GM21717 (cell line): Measurements from ENCODE around the gene TMEM8B.
A peak's percentile ranks its signal among the peaks of the same experiment; 100 is the strongest.

Experiments
- ATAC-seq: cut with Tn5 transposase; IDR thresholded peaks from one replicate; pipeline ENCODE4 v1.9.1; 2021; ENCODE audit warnings: mild to moderate bottlenecking, moderate library complexity; ENCODE audit not compliant: unreplicated experiment

TMEM8B gene

GRCh38 chr9:35836595-35836994 is 7.6 kb downstream of the TMEM8B start:
- ATAC-seq = no peak

- ATAC-seq = no peak
Observed at GRCh38 chr9:35839926-35840325, 10.9 kb downstream of the TMEM8B start.

- ATAC-seq = no peak
Observed at GRCh38 chr9:35840881-35841644, 12.0 kb downstream of the TMEM8B start.

GRCh38 chr9:35841645-35841900 is 12.5 kb downstream of the TMEM8B start:
- ATAC-seq = no peak

- no peak for ATAC-seq
Observed at GRCh38 chr9:35842020-35842745, 13.2 kb downstream of the TMEM8B start.

- ATAC-seq = peak; percentile 64
Observed at GRCh38 chr9:35842795-35843194, 13.8 kb downstream of the TMEM8B start.

- no peak for ATAC-seq
Observed at GRCh38 chr9:35844628-35845270, 15.7 kb downstream of the TMEM8B start.

- no peak for ATAC-seq
Observed at GRCh38 chr9:35845824-35846771, 17.1 kb downstream of the TMEM8B start.

GRCh38 chr9:35847792-35848572 is 19.0 kb downstream of the TMEM8B start:
- peak; percentile 92 for ATAC-seq

- ATAC-seq = no peak
Observed at GRCh38 chr9:35852267-35852815, 23.3 kb downstream of the TMEM8B start.

- no peak for ATAC-seq
Observed at GRCh38 chr9:35852876-35853865, 24.1 kb downstream of the TMEM8B start.

- no peak for ATAC-seq
Observed at GRCh38 chr9:35854091-35854762, 25.2 kb downstream of the TMEM8B start.

GRCh38 chr9:35856206-35856605 is 27.2 kb downstream of the TMEM8B start:
- ATAC-seq = no peak

GRCh38 chr9:35856882-35857281 is 27.9 kb downstream of the TMEM8B start:
- ATAC-seq = no peak

- ATAC-seq = no peak
Observed at GRCh38 chr9:35858458-35858857, 29.4 kb downstream of the TMEM8B start.

GRCh38 chr9:35859310-35859989 is 30.4 kb downstream of the TMEM8B start:
- ATAC-seq = no peak

- ATAC-seq = no peak
Observed at GRCh38 chr9:35859990-35860339, 30.9 kb downstream of the TMEM8B start.
